GM21528 (cell line): ENCODE measurements around the gene CASP7.
A peak's percentile ranks its signal among the peaks of the same experiment; 100 is the strongest.

Experiments used
- ATAC-seq: cut with Tn5 transposase; IDR thresholded peaks from one replicate; pipeline ENCODE4 v1.9.1; 2021; ENCODE audit warnings: mild to moderate bottlenecking, moderate library complexity; ENCODE audit not compliant: unreplicated experiment, low FRiP score

The CASP7 gene

DNA sequence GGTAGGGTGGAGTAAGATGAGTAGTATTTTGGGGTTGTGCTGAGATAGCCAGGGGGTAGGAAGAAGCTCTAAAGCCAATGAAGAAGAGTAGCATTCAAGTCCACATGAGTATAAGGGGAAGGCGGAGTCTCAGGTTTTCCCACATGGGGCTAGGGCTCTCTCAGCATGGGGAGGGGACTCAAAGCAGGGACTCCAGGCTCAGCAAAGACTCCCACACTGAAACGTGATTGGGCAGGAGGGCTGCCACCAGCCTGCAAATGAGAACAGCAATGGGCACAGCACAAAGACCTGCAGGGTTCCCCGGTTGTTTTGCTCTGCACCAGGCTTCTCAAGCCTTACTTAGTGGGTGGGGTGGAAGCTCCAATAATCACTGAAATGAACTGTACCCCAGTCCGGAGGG, 14.4 kb upstream of the CASP7 start:
- no peak for ATAC-seq

DNA sequence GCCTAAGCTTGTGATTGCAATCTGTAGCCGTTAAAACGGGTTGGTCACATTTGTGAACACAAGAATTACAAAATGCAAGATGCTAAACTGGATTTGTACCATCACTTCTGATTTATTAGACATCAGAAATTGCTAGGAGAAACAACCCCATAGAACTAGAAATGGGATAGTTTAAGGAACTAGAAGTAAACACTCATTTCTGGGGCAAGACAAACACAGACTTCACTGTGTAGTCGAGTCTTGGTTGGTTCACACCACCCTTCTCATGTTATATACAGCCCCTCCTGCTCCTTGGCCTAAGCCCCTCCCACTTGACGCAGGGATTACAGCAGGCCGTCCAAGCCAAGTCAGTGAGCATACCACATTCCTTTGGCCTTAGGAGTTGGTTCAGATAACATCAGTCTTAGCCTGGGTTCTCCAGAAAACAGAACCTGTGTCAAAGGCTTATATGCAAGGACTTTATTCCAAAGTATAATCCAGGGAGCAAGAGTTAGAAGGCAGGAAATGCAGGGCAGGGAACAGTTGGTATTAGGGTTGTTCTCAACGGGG, 13.8 kb upstream of the CASP7 start:
- no peak for ATAC-seq

DNA sequence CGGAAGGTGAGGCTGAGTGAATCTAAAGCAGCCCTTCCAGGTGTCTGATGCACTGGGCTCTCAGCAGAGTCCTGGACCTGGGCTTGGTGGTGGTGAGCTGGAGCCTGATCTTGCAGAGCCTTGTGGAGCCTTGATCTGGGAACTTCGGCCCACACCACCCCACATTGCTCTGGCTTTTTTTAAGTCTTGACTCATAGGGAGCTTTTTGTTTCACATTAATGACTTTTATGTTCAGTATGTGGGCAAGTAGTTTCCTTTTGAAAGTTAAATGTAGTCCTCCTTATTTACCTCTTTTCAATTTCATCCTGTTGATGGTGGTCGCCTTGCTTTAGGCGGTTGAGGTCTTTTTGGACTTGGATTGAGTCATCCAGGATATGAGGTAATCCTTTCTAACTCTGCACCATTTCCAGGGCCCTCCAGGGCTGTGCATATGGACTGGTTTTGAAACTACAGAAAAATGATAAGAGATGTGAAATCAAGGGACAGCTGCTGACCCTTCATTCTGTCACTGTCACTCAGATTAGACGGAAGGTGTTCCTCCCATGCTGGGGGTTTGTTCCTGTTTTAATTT, 12.9 kb upstream of the CASP7 start:
- ATAC-seq = peak; percentile 79

- ATAC-seq = peak; percentile 22
Observed at GRCh38 chr10:113680190-113681111, 739 bp downstream of the CASP7 start.

GRCh38 chr10:113681533-113682470, 2.1 kb downstream of the CASP7 start:
- ATAC-seq = peak; percentile 61

DNA sequence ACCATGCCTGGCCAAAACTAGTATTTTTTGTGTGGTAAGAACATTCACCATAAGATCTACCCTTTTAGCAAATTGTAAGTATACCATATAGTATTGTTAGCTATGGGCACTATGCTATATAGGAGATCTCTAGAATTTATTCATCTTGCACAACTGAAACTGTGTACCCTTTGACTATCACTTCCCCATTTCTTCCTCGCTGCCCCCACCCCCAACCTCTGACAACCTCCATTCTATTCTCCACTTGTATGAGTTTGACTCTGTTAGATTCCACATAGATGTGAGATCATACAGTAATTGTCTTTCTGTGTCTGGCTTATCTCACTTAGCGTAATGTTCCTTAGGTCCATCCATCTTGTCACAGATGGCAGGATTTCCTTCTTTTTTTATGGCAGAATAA, 3.6 kb downstream of the CASP7 start:
- ATAC-seq = no peak

DNA sequence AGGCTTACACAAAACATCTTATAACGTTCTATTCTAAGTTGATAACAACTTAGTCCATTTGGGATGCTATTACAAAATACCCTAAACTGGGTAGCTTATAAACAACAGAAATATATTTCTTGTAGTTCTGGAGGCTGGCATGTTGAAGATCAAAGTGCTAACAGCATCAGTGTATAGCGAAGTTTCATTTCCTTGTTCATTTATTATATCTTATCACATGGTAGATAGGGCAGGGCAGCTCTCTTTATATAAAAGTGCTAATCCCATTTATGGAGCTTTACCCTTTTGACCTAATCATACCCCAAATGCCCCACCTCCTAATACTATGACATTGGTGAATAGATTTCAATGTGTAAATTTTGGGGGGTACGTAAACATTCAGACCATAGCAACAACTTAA, 6.3 kb downstream of the CASP7 start:
- ATAC-seq = no peak

DNA sequence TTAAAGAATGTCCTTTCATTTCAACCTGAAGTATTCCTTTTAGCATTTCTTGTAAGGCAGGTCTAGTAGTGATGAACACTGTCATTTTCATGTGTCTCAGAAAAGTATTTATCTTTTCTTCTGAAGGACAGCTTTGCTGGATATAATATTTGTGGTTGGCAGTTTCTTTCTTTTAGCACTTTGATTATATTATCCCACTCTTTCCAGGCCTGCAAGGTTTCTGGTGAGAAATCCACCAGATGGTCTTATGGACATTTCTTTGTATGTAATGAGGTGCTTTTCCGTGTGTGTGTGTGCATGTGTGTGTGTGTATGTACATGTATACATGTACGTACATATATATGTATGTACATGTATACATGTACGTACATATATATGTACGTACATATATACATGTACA, 7.3 kb downstream of the CASP7 start:
- no peak for ATAC-seq

DNA sequence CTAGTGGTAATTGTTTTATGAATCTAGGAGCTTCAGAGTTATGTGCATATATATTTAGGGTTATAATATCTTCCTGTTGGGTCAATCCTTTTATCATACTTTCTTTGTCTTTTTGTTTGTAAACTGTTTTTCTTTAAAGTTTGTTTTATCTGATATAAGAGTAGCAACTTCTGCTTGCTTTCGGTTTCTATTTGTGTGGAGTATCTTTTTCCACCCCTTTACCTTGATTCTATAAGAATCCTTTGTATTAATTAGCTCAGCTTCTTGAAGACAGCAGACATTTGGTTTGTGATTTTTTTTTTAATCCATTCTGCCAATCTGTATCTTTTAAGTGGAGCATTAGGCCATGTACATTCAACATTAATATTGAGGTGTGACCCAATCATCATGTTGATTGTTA, 9.3 kb downstream of the CASP7 start:
- no peak for ATAC-seq

DNA sequence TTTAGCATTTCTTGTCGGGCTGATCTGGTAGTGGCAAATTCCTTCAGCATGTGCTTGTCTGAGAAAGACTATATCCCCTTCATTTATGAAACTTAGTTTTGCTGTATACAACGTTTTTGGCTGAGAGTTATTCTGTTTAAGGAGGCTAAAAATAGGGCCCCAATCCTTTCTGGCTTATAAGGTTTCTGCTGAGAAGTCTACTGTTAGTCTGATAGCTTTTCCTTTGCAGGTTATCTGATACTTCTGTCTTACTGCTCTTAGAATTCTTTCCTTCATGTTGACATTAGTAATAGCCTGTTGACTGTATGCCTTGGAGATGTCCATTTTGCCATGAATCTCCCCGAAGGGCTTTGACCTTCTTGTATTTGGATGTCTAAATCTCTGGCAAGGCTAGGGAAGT, 9.9 kb downstream of the CASP7 start:
- no peak for ATAC-seq

GRCh38 chr10:113690749-113691148, 11.0 kb downstream of the CASP7 start:
- ATAC-seq = no peak

DNA sequence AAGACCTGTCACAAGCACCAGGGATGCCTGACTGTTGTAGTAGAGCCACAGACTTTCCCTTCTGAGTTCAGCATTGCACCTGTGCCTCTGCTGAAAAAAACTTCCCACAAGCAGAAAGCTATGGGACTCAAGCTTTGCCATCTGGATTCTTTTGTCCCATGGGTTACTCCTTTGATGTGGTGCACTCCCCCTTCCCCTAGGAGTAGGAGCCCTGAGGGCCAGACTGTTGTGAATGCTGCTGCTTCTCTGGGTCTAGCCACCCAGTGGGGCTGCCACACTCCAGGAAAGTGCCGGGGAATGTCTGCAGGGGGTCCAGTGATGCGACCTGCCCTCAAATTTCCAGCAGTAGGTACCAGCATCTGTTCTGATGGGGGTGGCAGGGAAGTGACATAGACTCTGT, 11.7 kb downstream of the CASP7 start:
- no peak for ATAC-seq

GRCh38 chr10:113692271-113692670, 12.6 kb downstream of the CASP7 start:
- ATAC-seq = no peak

GRCh38 chr10:113693348-113693747, 13.6 kb downstream of the CASP7 start:
- ATAC-seq = no peak

DNA sequence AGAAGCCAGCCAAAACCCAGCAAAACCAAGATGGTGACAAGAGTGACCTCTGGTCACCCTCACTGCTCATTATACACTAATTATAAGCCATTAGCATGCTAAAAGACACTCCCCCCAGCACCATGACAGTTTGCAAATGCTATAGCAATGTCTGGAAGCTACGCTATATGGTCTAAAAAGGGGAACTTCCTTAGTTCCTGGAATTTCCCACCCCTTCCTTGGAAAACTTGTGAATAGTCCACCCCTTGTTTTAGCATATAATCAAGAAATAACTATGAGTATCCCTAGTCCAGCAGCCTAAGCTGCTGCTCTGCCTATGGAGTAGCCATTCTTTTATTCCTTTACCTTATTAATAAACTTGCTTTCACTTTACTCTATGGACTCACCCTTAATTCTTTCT, 16.0 kb downstream of the CASP7 start:
- ATAC-seq = no peak

DNA sequence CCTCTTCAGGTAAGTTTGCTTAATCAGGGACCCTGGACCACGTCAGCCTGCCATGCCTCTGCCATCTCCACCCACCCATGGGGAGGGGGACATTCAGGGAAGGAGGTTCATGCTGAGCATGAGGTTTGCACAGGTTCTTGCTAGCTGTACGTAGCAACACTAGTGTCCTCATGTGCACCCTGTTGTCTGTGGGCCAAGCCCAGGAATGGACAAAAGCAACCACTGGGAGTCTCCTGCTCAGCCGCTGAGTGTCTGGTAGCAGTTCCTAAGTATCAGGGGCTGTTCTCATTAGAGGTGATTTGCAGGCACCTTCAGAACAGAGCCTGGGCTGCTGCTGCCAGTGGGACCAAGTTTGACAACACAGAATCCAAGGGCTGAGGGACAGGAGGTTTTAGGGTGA, 17.9 kb downstream of the CASP7 start:
- no peak for ATAC-seq

DNA sequence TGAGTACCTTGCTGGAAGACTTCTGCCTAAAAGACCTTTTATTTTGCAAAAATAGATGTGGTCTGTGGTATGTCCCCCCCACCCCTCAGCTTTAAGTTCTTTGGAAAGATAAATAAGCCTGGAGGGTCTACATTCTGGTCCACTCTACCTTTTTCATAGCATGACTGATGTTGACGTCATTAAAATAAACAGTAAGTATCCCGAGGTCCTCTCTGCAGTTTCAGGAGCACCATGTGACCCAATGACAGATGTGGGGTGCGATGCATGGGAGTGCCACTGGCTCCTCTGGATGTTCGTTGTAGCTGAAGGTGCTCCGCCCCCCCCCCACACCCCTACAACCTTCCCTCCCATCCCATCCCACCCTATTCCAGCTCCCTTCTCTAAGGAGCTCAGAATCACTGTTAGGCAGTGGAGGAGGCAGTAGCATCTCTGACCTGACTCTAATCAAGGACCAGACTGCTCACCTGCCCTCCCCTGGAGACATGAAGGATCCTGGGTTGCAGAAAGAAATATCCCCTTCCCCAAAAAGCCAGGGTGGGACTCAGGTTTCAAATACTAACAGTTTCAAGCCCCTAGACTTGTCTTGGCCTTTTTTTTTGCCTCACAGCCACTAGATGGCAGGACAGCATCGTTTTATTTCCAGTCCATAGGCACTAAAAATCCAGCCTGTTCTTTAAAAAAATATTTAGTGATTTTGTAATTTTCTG, 25.1 kb downstream of the CASP7 start:
- no peak for ATAC-seq

GRCh38 chr10:113705344-113705652, 25.6 kb downstream of the CASP7 start:
- no peak for ATAC-seq

DNA sequence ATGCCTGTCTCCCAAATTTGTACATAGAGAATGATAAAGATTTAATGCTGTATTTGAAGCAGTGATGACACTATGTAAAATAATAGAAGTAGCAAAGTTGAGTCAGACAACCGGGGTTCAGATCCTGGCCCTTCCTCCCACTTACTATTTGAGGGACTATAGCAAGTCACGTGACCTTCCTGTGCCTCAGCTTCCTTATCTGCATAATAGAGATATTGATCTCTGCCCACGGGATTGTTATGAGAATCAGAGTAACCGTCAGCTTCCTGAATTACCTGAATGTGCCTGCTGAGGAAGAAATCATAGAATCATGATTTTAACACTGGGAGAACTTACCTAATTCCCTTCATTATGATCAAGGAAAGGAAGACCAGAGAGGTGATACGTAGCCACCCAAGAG, 26.9 kb downstream of the CASP7 start:
- ATAC-seq = no peak

DNA sequence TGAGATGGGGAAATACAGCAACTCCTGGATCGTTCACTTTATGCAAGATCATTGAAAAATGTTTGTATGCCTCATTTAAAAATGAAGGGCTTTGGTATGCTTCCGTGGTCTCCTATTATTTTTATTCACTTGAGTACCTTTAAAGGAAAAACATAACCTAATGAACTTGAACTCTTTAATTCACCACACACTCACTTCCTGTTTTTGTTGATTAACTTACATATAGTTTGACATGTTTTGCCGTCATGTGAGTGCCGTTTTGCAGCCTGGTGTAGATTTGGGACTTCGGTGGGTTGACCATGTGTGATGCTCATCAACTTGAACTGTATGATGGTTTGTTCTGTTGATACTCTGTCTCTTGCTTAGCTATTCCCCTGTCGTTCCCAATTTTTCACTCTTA, 28.9 kb downstream of the CASP7 start:
- no peak for ATAC-seq
